ENCODE results near the gene PLA2G4C.

PLA2G4C gene

GRCh38 chr19:48133094-48133493, 22.5 kb upstream of the PLA2G4C start:
- Histone ChIP-seq H3K9me3 (ENCODE audit: control insufficient read depth, low read depth, low read length) (no peaks in the 10 kb centered on the region), H3K4me3 (ENCODE audit: low read length) (no peak overlapping the region), H3K27ac (ENCODE audit: low read length) (no peak overlapping the region), H3K4me1 (ENCODE audit: control insufficient read depth, low read depth, low read length) (no peaks in the 10 kb centered on the region), H3K27me3 (ENCODE audit: control insufficient read depth, insufficient read depth, low read length) (no peaks in the 10 kb centered on the region), H3K9ac (ENCODE audit: low read length) (no peak overlapping the region), H3K36me3 (ENCODE audit: control insufficient read depth, low read depth, low read length) (peaks cover 56% of the 10 kb centered on the region)

DNA sequence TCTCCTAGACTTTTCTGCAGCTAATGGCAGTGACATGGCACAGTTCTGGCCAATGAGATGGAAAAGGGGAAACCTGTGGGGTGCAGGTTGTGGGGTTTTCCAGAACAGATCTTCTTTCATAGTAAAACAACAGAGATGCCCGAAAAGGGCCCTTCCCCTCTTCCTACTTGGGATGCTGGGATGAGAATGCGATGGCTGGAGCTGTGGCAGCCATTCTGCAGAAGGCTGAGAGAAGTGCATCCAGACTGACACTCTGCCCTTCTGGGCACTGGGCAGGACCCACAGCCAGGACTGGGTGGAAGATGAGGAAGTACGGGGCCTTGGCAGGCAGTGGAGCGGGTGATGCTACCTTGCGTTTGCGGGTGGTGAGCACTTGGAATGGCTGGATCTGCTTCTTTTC, 16.9 kb upstream of the PLA2G4C start:
- peaks cover 61% of the 10 kb centered on the region for H3K36me3 ChIP-seq (ENCODE audit: control insufficient read depth, low read depth, low read length)
- no peak overlapping the region for H3K4me3 ChIP-seq (ENCODE audit: low read length)
- no peaks in the 10 kb centered on the region for H3K9me3 ChIP-seq (ENCODE audit: control insufficient read depth, low read depth, low read length)
- H3K9ac ChIP-seq (ENCODE audit: low read length): no peak overlapping the region
- no peak overlapping the region for H3K27ac ChIP-seq (ENCODE audit: low read length)
- H3K4me1 ChIP-seq (ENCODE audit: control insufficient read depth, low read depth, low read length): no peaks in the 10 kb centered on the region
- H3K27me3 ChIP-seq (ENCODE audit: control insufficient read depth, insufficient read depth, low read length): no peaks in the 10 kb centered on the region

- peaks cover 60% of the 10 kb centered on the region for H3K36me3 ChIP-seq (ENCODE audit: control insufficient read depth, low read depth, low read length)
- H3K4me1 ChIP-seq (ENCODE audit: control insufficient read depth, low read depth, low read length): no peaks in the 10 kb centered on the region
- H3K9me3 ChIP-seq (ENCODE audit: control insufficient read depth, low read depth, low read length): no peaks in the 10 kb centered on the region
- H3K9ac ChIP-seq (ENCODE audit: low read length): no peak overlapping the region
- no peak overlapping the region for H3K4me3 ChIP-seq (ENCODE audit: low read length)
- H3K27me3 ChIP-seq (ENCODE audit: control insufficient read depth, insufficient read depth, low read length): no peaks in the 10 kb centered on the region
- H3K27ac ChIP-seq (ENCODE audit: low read length): no peak overlapping the region
Observed at GRCh38 chr19:48123907-48124651, 13.5 kb upstream of the PLA2G4C start.

DNA sequence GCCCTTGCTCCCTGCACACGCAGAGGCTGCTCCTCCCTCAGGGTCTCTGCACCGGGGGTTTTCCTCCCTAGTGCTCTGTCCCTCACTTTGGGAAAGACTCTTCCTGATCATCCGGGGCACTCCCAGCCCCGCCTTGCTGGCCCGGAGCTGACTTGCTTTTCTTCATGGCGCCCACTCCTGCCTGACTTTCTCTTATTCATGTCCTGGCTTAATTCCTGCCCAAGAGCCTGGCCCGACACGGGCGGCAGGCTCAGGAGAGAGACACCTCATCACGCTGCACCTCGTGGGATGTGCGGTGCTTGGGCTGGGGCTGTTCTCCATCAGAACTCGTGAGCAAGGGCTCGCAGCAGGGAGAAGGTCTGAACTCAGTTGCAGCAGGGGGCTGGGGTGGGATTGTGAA, 11.8 kb upstream of the PLA2G4C start:
- H3K27ac ChIP-seq (ENCODE audit: low read length): no peak overlapping the region
- H3K36me3 ChIP-seq (ENCODE audit: control insufficient read depth, low read depth, low read length): peaks cover 54% of the 10 kb centered on the region
- no peak overlapping the region for H3K4me3 ChIP-seq (ENCODE audit: low read length)
- H3K4me1 ChIP-seq (ENCODE audit: control insufficient read depth, low read depth, low read length): no peaks in the 10 kb centered on the region
- H3K9ac ChIP-seq (ENCODE audit: low read length): no peak overlapping the region
- H3K9me3 ChIP-seq (ENCODE audit: control insufficient read depth, low read depth, low read length): no peaks in the 10 kb centered on the region
- no peaks in the 10 kb centered on the region for H3K27me3 ChIP-seq (ENCODE audit: control insufficient read depth, insufficient read depth, low read length)

- Histone ChIP-seq H3K9me3 (ENCODE audit: control insufficient read depth, low read depth, low read length) (no peaks in the 10 kb centered on the region), H3K4me1 (ENCODE audit: control insufficient read depth, low read depth, low read length) (no peaks in the 10 kb centered on the region), H3K9ac (ENCODE audit: low read length) (no peak overlapping the region), H3K27me3 (ENCODE audit: control insufficient read depth, insufficient read depth, low read length) (no peaks in the 10 kb centered on the region), H3K36me3 (ENCODE audit: control insufficient read depth, low read depth, low read length) (peaks cover 49% of the 10 kb centered on the region), H3K4me3 (ENCODE audit: low read length) (no peak overlapping the region), H3K27ac (ENCODE audit: low read length) (no peak overlapping the region)
Observed at GRCh38 chr19:48121909-48122371, 11.3 kb upstream of the PLA2G4C start.

DNA sequence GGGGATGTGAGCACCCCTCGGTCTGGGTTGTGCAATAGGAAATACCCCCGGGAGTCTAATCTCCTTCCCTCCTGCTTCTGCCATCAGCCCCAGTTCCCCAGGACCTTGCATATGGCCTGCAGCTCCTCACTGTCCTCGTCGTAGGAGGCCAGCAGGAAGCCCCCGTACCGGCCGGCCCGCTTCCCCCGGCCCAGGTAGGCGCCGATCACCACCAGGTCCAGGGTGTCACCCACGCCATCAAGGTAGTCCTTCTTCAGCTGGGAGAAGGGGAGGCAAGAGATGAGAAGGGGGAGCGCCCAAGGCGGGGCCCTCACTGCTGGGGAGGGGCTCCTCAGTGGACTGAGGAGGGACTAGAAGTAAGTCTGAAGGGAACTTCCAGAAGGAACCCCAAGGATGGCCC, 10.4 kb upstream of the PLA2G4C start:
- no peak overlapping the region for H3K9ac ChIP-seq (ENCODE audit: low read length)
- no peaks in the 10 kb centered on the region for H3K4me1 ChIP-seq (ENCODE audit: control insufficient read depth, low read depth, low read length)
- H3K36me3 ChIP-seq (ENCODE audit: control insufficient read depth, low read depth, low read length): peaks cover 46% of the 10 kb centered on the region
- H3K4me3 ChIP-seq (ENCODE audit: low read length): no peak overlapping the region
- H3K9me3 ChIP-seq (ENCODE audit: control insufficient read depth, low read depth, low read length): no peaks in the 10 kb centered on the region
- no peaks in the 10 kb centered on the region for H3K27me3 ChIP-seq (ENCODE audit: control insufficient read depth, insufficient read depth, low read length)
- H3K27ac ChIP-seq (ENCODE audit: low read length): no peak overlapping the region

DNA sequence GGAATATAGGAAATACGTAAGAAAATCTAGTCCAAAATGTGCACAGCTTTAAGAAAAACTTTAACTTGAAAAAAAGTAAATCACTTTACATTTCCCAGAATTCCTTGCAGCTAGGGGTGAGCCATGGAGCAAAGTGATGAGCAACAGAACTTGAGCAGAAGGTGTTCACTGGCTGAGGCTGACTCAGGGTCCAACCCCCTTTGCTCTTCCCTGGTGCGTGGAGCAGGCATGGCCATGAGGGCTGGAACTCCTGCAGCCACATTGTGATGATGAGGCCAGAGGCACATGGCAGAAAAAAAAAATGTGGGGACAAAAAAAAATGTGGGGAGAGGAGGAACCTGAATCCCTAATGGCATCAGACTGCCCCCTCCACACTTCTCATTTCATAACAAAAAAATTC, 9.9 kb upstream of the PLA2G4C start:
- H3K36me3 ChIP-seq (ENCODE audit: control insufficient read depth, low read depth, low read length): peaks cover 47% of the 10 kb centered on the region
- H3K9me3 ChIP-seq (ENCODE audit: control insufficient read depth, low read depth, low read length): no peaks in the 10 kb centered on the region
- no peak overlapping the region for H3K9ac ChIP-seq (ENCODE audit: low read length)
- no peak overlapping the region for H3K27ac ChIP-seq (ENCODE audit: low read length)
- H3K27me3 ChIP-seq (ENCODE audit: control insufficient read depth, insufficient read depth, low read length): no peaks in the 10 kb centered on the region
- H3K4me3 ChIP-seq (ENCODE audit: low read length): no peak overlapping the region
- H3K4me1 ChIP-seq (ENCODE audit: control insufficient read depth, low read depth, low read length): no peaks in the 10 kb centered on the region

DNA sequence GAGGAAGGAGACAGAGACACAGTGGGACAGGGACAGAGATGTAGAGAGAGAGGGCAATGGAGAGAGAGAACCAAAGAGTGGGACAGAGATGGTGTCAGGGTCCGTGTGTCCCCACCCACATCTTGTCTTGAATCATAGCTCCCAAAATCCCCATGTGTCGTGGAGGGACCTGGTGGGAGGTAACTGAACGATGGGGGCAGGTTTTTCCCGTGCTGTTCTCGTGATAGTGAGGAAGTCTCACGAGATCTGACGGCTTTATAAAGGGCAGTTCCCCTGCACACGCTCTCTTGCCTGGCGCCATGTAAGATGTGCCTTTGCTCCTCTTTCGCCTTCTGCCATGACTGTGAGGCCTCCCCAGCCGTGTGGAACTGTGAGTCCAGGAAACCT, 7.5 kb upstream of the PLA2G4C start:
- Histone ChIP-seq H3K4me1 (ENCODE audit: control insufficient read depth, low read depth, low read length) (no peaks in the 10 kb centered on the region), H3K9ac (ENCODE audit: low read length) (no peak overlapping the region), H3K27ac (ENCODE audit: low read length) (no peak overlapping the region), H3K4me3 (ENCODE audit: low read length) (no peak overlapping the region), H3K27me3 (ENCODE audit: control insufficient read depth, insufficient read depth, low read length) (no peaks in the 10 kb centered on the region), H3K36me3 (ENCODE audit: control insufficient read depth, low read depth, low read length) (peaks cover 45% of the 10 kb centered on the region), H3K9me3 (ENCODE audit: control insufficient read depth, low read depth, low read length) (no peaks in the 10 kb centered on the region)

DNA sequence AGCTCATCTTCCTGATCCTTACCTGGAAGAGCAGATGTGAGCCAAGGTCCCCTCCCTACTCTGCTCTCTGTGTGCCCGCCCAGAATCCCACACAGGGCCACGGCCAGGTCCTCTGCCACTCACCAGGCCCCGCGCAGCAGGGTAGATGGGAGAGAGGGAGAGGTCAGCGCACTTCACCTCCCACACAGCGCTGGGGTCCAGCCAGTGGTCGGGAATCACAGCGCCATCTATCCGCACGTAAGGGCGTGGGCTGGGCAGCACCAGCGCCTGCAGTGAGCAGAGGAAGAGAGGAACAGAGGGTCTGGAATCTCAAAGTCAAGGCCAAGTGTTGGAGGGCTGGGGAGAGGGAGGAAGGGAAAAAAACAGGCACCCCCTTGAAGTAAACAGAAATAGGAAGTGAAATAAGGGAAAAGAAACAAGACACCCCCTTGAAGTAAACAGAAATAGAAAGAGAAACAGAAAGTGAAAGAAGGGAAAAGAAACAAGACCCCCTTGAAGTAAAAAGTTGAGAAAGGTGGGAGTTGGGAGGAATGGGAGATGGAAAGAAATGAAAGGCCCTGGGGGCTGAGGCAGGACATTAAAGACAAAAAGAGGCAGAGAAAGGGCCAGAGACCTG, 7.0 kb upstream of the PLA2G4C start:
- Histone ChIP-seq H3K9ac (ENCODE audit: low read length) (no peak overlapping the region), H3K36me3 (ENCODE audit: control insufficient read depth, low read depth, low read length) (peaks cover 40% of the 10 kb centered on the region), H3K27me3 (ENCODE audit: control insufficient read depth, insufficient read depth, low read length) (no peaks in the 10 kb centered on the region)

DNA sequence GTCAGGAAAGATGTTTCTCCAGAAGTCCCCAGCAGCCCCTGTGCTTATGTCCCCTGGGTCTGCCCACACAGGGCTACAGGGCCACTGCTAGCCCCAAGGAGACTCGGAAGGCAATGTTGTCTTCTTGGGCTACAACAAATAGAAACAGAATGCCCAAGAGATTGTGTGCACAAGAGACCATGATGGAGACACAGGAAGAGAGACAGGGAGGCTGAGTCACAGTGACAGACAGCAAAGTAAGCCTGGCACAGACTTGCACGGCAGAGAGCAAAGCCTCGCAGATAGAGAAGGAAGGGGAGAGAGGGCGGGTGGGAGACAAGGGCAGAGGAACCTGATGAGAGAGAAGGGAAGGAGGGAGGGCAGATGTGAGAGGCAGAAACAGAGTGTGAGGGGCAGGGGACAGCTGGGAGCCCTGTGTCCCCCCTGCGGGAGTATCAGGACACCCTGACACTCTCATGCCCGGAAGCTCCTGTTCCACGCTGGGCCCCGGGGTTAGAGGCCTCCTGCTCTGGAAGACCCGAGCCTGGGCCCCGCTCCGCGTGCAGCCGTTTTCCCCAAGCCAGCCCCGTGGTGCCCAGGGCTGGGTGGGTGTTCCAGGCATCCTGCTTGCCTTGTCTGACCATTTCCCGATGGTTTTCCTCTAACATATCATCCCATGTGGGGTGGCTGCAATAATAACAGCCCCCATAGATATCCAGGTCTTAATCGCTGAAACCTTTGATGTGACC, 2.7 kb upstream of the PLA2G4C start:
- Histone ChIP-seq H3K27ac (ENCODE audit: low read length) (no peak overlapping the region), H3K27me3 (ENCODE audit: control insufficient read depth, insufficient read depth, low read length) (no peaks in the 10 kb centered on the region), H3K9me3 (ENCODE audit: control insufficient read depth, low read depth, low read length) (no peaks in the 10 kb centered on the region), H3K9ac (ENCODE audit: low read length) (no peak overlapping the region), H3K4me1 (ENCODE audit: control insufficient read depth, low read depth, low read length) (peaks cover 7% of the 10 kb centered on the region), H3K36me3 (ENCODE audit: control insufficient read depth, low read depth, low read length) (peaks cover 12% of the 10 kb centered on the region), H3K4me3 (ENCODE audit: low read length) (no peak overlapping the region)

More for the DNA sequence above, 7.0 kb upstream of the PLA2G4C start:
- H3K4me3 ChIP-seq (ENCODE audit: low read length): no peak overlapping the region
- no peaks in the 10 kb centered on the region for H3K9me3 ChIP-seq (ENCODE audit: control insufficient read depth, low read depth, low read length)
- no peaks in the 10 kb centered on the region for H3K4me1 ChIP-seq (ENCODE audit: control insufficient read depth, low read depth, low read length)
- H3K27ac ChIP-seq (ENCODE audit: low read length): no peak overlapping the region

- no peak overlapping the region for H3K27ac ChIP-seq (ENCODE audit: low read length)
- H3K9me3 ChIP-seq (ENCODE audit: control insufficient read depth, low read depth, low read length): no peaks in the 10 kb centered on the region
- H3K27me3 ChIP-seq (ENCODE audit: control insufficient read depth, insufficient read depth, low read length): no peaks in the 10 kb centered on the region
- H3K4me1 ChIP-seq (ENCODE audit: control insufficient read depth, low read depth, low read length): peaks cover 7% of the 10 kb centered on the region
- H3K9ac ChIP-seq (ENCODE audit: low read length): no peak overlapping the region
- H3K36me3 ChIP-seq (ENCODE audit: control insufficient read depth, low read depth, low read length): peaks cover 12% of the 10 kb centered on the region
- H3K4me3 ChIP-seq (ENCODE audit: low read length): peak overlapping the region; percentile 65
Observed at GRCh38 chr19:48111280-48111679, 663 bp upstream of the PLA2G4C start.
